HL-60 (cell line): Measurements from ENCODE around the gene DOC2B.

Experiments used
- DNase-seq, 2 experiments: peaks; one replicate each; pipeline ENCODE4 v3.0.0-alpha.2; 2010 to 2020; ENCODE audit warnings: low read depth in 1 of 2, low spot score in 1 of 2
- H3K27ac ChIP-seq: fragments of 250-450 bp; sonication (Bioruptor Pico); replicated peaks from 2 replicates; pipeline ENCODE4 v1.5.1; 2020; ENCODE audit warnings: mild to moderate bottlenecking, moderate library complexity
- H3K27me3 ChIP-seq: fragments of 250-450 bp; sonication (Bioruptor Pico); 2 replicates; pipeline ENCODE4 v1.5.1; 2021; ENCODE audit warnings: mild to moderate bottlenecking, moderate library complexity; ENCODE audit not compliant: insufficient read depth, poor library complexity, severe bottlenecking
- H3K4me3 ChIP-seq: replicated peaks from 2 replicates; pipeline ENCODE4 v1.5.1; 2011; ENCODE audit warnings: mild to moderate bottlenecking, control low read depth, low read length; ENCODE audit not compliant: insufficient read depth
- CTCF ChIP-seq: IDR thresholded peaks from one replicate; pipeline ENCODE4 v1.5.1; 2011; ENCODE audit warnings: low read length, control low read depth, inconsistent platforms; ENCODE audit not compliant: insufficient read depth
- GABPA ChIP-seq: IDR thresholded peaks from 2 replicates; pipeline ENCODE4 v1.6.1; 2012; ENCODE audit warnings: low read depth
- POLR2AphosphoS5 ChIP-seq: IDR thresholded peaks from 2 replicates; pipeline ENCODE4 v1.6.1; 2012; ENCODE audit warnings: low read depth
- REST ChIP-seq: IDR thresholded peaks from 2 replicates; pipeline ENCODE4 v1.6.1; 2012; ENCODE audit warnings: low read depth; ENCODE audit not compliant: insufficient replicate concordance
- SPI1 ChIP-seq: IDR thresholded peaks from 2 replicates; pipeline ENCODE4 v1.6.1; 2012; ENCODE audit warnings: low read depth, mild to moderate bottlenecking, borderline replicate concordance

Gene DOC2B

GRCh38 chr17:146983-147761 is 34.3 kb downstream of the DOC2B start:
- no peak overlapping the region for H3K4me3 ChIP-seq
- DNase-seq = no peak
- no peak overlapping the region for H3K27ac ChIP-seq
- no peaks in the 10 kb centered on the region for H3K27me3 ChIP-seq
- TF ChIP-seq GABPA (no peak), POLR2AphosphoS5 (no peak), CTCF (no peak), REST (no peak)

- Histone ChIP-seq H3K27ac (no peak overlapping the region), H3K27me3 (no peaks in the 10 kb centered on the region), H3K4me3 (no peak overlapping the region)
- TF ChIP-seq GABPA (no peak), SPI1 (no peak), REST (no peak), POLR2AphosphoS5 (no peak), CTCF (no peak)
- DNase-seq = no peak
Measured at GRCh38 chr17:146546-146945, 34.9 kb downstream of the DOC2B start.

- no peak for TF ChIP-seq POLR2AphosphoS5
- TF ChIP-seq REST = no peak
- TF ChIP-seq SPI1 = no peak
- no peak for TF ChIP-seq CTCF
- no peak for TF ChIP-seq GABPA
- Histone ChIP-seq H3K4me3 (no peak overlapping the region), H3K27me3 (no peaks in the 10 kb centered on the region), H3K27ac (no peak overlapping the region)
- DNase-seq = no peak
Measured at GRCh38 chr17:145671-146541, 35.5 kb downstream of the DOC2B start.
